ENCODE data around the gene WDR74.
"Not testable (repeated sequence)": the region's sequence is repeated elsewhere in the genome, so short reads cannot be mapped to it uniquely, and the experiment has no call there.

WDR74 gene

DNA sequence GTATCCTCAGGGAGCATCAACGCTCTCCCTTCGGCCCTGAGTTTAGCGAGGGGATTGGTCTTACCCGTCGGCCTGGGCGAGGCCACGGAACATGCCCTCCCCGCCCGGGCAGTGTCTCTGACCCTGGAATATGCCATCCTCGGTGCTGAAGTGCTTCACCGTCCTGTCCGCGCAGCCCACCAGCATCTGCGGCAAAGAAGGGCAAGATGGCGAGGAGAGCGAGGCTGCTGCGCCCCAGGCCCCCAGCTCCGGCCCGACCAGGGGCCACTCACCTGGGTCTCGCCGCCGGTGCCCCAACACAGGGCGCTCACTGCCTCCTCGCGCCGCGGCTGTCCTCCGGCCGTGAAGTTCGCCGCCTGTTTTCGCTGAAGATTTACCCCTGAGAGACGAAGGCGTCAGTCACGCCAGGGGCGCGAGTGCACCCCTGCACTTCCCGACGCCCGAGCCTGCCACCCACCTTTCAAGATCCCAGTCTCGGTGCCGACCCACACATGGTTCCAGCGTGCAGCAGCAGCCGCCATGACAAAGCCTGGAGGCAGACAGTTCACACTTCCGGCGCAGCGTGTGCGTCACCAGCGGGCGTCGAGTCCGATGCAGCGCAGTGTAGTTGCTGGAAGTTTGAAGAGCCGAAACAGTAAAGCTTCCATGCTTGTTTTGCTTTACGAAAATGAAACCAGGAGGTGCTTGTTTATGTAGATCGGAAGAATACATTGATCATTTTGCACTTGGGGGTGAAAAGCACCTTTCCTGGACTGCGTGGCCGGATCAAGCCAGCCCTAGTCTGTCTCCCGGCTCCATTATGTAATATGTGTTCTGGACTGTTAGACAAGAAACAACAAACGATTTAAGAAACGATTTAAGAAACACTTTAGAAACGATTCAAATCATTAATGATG lies at the start of gene WDR74:
Gene WDR74 (minus strand): TSS at position 541 of the 896 bp plus-strand sequence. CDS start 20 bp downstream, at position 521.
- peak; percentile 97 for DNase-seq (ENCODE audit: low spot score)

DNA sequence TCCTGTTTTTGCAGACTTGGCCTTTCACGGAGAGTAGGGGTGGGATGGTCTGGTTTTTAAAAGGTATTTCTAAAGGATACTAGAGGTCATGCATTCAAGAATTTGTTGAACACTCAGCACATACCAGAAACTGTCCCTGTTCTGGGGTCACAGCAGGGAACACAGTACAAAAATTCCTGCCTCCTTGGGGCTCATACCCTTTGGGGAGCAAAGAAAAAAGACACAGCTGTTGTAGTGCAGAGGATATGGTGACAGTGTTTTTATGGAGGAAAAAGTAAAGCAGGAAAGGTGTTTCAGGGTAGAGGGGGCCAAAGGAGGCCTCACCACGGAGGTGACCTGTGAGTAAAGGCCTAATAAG lies 49.7 kb upstream of the WDR74 start:
- no peak for DNase-seq (ENCODE audit: low spot score)

DNA sequence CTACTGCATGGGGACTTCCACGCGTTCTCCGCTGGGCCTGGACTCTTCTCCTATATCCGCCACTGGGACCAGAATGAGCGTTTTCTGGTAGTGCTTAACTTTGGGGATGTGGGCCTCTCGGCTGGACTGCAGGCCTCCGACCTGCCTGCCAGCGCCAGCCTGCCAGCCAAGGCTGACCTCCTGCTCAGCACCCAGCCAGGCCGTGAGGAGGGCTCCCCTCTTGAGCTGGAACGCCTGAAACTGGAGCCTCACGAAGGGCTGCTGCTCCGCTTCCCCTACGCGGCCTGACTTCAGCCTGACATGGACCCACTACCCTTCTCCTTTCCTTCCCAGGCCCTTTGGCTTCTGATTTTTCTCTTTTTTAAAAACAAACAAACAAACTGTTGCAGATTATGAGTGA lies 49.0 kb upstream of the WDR74 start:
- DNase-seq (ENCODE audit: low spot score) = no peak

DNA sequence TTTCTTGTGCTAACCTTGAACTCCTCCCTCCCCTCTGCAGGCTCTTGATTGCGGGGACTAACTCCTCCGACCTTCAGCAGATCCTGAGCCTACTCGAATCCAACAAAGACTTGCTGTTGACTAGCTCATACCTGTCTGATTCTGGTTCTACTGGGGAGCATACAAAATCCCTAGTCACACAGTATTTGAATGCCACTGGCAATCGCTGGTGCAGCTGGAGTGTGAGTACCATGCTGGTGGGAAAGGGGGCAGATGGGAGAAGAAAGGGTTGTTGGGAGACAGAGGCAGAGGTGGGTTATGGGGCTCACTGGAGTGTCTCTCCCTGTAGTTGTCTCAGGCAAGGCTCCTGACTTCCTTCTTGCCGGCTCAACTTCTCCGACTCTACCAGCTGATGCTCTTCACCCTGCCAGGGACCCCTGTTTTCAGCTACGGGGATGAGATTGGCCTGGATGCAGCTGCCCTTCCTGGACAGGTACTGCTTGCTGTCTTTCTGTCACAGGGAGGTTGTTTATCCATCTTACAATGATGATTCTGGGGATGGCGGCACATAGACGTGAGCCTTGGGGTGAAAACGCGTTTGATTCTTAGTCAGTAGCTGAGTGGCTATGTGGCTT lies 45.9 kb upstream of the WDR74 start:
- no peak for DNase-seq (ENCODE audit: low spot score)

DNA sequence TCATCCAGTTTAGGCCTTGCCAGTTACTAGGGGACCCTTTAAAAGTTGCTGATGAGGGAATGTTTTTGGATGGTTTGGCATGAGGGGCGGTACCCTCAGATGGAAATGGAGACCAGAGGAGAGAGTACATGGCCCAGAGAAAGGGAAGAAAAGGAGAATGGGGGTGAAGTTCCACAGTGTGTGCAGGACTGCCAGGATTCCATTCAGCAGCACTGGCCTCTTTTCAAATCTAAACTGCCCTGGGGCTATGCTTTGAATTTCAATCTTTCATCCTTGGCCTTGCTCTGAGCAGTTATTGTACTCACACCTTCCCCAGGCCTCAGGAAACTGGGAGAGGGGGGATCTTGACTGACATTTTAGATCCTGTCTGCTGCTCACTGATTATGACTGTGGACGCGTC lies 44.3 kb upstream of the WDR74 start:
- no peak for DNase-seq (ENCODE audit: low spot score)

DNA sequence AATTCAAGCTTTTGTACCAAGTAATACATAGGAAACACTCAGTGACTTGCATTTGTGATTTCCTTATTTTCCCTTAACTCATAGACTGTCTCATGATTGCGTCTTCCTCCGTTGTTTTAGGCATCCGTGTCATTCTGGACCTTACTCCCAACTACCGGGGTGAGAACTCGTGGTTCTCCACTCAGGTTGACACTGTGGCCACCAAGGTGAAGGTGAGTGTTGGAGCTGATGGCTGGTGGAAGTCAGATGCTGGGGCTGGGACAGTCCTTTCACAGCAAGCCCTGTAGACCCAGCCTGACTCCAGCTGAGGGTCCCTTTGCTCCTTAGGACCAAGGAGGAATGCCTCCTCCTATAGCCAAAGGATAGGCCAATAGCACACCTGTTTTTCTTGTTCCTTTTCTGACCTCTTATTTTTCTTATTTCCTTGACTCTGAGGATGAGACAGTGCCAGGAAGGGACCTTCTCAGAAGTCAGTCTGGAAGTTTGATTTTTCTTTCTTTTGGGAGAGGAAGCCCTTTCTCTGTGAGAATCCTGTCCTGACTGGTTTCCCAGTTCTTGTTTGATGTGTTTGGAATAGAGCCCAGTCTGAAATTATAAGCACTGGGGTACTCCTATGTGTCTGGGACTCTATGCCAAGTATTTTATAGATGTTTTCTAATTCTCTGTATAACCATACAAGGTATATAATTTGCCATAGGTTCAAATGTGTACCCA lies 43.6 kb upstream of the WDR74 start:
- no peak for DNase-seq (ENCODE audit: low spot score)

DNA sequence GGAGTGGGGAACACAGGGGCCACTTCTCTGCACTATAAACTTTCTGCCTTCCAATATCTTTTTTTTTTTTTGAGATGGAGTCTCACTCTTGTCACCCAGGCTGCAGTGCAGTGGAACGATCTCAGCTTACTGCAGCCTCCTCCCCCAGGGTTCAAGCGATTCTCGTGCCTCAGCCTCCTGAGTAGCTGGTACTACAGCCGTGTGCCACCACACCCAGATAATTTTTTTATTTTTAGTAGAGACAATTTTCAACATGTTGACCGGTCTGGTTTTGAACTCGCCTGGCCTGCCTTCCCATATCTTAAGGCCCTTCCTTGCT lies 43.0 kb upstream of the WDR74 start:
- DNase-seq (ENCODE audit: low spot score) = no peak

DNA sequence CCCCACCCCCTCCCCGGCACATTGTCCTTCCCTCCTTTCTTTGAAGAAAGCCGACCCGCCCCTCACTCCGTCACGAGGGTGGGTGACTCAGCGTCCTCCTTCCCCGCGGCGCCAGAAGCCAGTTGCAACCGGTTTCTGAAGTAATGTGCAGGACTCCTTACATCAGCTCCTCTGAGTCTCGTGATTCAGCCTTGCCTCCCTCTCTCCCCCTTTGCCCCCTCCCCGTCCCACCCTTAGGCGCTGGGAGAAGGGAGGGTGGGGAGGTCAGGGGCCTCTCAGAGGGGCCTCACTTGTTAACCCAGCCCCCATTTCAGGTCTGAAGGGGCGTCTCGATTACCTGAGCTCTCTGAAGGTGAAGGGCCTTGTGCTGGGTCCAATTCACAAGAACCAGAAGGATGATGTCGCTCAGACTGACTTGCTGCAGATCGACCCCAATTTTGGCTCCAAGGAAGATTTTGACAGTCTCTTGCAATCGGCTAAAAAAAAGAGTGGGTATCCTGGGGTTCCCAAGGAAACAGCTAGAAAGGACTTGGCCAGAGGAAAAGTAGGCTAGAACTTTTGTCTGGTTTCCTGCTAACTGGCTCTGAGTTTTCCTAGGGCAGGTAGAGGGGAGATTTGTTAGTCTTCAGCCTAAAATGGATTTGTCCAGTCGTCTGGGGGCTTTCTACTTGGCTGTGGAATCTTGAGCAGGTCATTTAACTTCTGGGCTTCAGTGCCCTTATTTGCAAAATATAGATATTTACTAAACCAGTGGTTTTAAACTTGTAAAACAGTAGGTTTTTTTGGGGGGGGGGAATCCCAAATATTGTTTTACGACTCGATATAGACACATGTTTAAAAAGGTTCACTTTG lies 42.4 kb upstream of the WDR74 start:
- DNase-seq (ENCODE audit: low spot score) = peak; percentile 98

DNA sequence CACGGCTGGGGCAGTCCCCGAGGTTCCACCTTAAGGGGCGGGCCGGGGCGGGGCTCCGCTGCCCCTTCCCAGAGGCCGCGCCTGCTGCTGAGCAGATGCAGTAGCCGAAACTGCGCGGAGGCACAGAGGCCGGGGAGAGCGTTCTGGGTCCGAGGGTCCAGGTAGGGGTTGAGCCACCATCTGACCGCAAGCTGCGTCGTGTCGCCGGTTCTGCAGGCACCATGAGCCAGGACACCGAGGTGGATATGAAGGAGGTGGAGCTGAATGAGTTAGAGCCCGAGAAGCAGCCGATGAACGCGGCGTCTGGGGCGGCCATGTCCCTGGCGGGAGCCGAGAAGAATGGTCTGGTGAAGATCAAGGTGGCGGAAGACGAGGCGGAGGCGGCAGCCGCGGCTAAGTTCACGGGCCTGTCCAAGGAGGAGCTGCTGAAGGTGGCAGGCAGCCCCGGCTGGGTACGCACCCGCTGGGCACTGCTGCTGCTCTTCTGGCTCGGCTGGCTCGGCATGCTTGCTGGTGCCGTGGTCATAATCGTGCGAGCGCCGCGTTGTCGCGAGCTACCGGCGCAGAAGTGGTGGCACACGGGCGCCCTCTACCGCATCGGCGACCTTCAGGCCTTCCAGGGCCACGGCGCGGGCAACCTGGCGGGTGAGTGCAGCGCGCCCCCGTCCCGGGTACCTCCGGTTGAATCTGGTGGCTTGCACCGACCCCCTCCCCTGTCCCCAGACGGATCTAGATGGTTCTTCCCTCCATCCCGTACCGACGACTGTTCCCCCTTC lies 41.6 kb upstream of the WDR74 start, which contains the start of gene SLC3A2:
Gene SLC3A2 (plus strand): TSS at position 94 of the 776 bp plus-strand sequence. CDS start 128 bp downstream, at position 222.
- DNase-seq (ENCODE audit: low spot score) = peak; percentile 85

DNA sequence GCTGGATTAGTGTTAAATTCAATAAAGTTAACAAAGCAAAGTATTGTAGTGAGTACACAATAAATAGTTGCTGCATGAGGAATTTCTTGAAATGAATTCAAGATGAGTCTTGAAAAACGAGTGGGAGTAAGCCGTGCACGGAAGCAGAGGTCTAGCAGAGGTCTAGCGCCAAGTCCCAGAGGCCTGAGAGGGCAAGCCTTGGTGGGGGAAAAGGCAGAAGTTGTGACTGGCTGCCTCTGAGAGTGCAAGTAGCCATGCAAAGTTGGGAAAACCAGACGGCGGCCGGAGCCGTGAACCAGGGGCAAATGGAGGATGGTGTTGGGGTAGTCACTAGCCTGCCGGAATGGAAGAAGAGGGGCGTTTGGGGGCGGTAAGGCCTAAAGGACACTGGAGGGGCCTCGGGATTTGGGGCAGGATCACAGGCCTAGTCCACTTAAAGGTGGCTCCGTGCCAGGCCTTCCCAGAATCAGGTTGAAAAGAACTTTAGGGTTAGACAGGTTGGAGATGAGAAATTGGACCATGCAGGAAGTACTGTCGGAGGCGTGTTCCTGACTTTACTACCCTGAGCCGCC lies 40.9 kb upstream of the WDR74 start:
- DNase-seq (ENCODE audit: low spot score) = peak; percentile 73

DNA sequence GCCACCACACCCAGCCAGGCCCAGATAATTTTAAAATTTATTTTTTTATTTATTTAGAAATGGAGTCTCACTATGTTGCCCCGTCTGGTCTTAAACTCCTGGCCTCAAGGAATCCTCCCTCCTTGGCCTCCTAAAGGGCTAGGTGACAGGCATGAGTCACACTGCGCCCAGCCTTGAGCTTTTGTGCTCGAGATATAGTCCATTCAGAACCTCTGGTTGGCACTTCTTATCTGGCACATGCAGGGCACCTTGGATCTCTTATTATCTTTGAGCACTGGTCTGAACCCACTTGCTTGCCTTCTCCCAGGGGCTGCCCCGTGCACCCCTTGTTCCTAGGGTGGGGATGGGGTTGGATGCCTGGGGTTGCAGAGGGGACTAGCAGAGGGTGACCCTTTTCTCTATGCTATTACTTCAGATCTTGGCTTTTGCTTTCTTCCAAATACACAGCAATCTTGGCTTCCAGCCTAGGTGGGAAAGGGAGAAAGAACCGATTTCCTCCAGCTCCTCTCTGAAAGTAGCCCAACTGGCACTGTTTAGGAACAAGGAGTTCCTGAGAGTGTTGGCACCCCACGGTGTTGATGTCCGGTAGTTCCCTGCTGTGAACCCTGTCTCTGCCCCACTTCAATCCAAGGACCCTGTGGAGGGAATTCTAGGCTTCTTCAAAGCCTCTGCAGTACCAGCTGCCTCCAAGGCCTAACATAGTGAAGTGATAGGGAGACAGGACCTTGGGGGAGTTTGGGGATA lies 40.0 kb upstream of the WDR74 start:
- no peak for DNase-seq (ENCODE audit: low spot score)

DNA sequence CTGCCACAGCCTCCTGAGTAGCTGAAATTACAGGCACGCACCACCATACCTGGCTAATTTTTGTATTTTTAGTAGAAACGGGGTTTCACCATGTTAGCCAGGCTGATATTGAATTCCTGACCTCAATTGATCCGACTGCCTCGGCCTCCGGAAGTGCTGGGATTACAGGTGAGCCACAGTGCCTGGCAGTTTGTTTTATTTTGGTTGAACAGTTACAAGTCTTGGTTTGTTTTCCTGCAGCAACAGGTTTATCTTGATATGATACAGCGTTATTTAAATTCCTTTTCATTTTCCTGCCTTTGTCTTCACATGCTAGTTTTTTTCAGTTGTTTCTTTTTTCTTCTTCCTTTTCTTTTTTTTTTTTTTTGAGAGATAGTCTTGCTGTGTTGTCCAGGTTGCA lies 37.3 kb upstream of the WDR74 start:
- no peak for DNase-seq (ENCODE audit: low spot score)

DNA sequence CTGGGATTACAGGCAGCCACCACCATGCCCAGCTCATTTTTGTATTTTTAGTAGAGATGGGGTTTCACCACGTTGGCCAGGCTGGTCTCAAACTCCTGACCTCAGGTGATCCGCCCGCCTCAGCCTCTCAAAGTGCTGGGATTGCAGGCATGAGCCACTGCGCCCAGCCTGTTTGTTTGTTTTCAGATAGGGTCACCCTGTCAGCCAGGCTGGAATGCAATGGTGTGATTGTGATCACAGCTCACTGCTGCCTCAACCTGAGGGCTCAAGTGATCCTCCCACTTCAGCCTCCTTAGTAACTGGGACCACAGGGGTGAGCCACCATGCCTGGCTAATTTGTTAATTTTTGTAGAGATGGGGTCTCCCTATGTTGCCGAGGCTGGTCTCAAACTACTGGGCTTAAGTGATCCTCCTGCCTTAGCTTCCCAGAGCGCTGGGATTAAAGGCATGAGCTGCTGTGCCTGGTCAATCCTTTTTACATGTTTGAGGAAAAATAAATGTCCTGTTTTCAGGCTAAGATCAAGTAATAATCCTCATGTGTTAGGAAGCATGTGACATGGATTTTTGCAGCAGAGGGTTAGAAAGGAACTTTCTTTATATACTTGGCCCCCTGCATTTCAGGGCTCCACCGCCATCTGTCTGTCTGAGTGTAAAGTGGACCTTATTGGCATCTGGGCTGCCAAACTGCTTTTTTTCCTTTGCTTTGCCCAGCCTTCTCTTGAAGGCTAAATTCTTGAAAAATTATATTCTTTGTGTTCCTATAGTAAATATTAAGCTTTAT lies 36.5 kb upstream of the WDR74 start:
- DNase-seq (ENCODE audit: low spot score) = no peak

DNA sequence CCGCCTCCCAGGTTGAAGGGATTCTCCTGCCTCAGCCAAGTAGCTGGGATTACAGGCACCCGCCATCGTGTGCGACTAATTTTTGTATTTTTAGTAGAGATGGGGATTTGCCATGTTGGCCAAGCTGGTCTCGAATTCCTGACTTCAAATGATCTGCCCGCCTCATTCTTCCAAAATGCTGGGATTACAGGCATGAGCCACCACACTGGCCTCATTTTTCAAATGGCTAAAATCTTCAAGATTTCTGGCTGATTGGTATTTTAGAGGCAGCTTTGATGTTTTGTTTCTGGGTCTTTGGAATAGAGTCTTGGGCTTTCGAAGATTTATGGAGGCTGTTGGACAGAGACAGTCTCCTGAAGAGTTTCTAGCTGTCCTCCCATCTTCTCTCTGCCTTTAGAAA lies 35.5 kb upstream of the WDR74 start:
- no peak for DNase-seq (ENCODE audit: low spot score)

DNA sequence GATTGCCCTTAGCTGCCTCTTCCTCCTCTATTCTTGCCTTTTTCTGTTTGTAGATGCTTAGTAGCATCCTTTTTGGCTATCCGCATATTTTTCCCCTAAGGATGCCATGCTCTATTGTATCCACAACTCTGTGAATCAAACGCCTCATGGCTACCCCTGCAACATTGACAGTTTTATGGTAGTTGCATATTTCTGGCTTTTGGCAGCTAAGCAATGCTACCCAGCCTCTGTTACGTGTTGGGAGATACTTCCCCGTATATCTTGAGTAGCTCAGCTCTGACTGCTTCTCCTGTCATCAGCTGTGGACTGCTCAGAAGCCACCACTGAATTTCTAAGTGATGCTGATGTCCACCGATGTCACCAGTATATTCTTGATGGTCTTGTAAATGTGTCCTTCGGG lies 26.2 kb upstream of the WDR74 start:
- no peak for DNase-seq (ENCODE audit: low spot score)

DNA sequence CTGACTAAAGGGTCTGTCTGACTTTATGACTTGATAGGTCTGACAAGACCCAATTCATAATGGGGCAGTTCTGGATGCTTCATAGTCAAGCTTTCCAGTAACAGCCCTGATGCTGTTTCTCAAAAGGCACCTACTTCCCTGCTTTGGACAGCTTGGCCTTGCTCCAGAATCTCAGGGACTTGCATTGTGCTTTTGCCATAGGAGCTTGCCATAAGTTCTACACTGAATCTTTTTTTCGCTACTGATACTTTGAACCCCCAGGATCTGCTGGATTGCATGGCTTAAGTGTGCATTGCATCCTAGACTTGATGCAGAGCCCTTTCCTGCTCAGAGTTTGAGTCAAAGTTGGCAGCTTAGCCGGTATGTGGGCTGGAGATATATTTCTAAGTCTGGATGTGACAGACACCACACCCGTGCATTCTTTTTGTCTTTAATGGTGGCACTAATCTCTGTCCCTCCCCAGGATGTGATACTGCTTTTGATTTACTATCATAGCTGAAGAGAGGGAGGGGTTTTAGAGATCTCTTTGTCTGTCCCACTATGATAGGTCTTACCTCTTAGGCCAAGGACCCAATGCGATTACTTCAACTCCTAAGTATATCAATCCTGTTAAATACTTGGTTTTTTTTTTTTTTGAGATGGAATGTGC lies 24.4 kb upstream of the WDR74 start:
- DNase-seq (ENCODE audit: low spot score) = no peak

DNA sequence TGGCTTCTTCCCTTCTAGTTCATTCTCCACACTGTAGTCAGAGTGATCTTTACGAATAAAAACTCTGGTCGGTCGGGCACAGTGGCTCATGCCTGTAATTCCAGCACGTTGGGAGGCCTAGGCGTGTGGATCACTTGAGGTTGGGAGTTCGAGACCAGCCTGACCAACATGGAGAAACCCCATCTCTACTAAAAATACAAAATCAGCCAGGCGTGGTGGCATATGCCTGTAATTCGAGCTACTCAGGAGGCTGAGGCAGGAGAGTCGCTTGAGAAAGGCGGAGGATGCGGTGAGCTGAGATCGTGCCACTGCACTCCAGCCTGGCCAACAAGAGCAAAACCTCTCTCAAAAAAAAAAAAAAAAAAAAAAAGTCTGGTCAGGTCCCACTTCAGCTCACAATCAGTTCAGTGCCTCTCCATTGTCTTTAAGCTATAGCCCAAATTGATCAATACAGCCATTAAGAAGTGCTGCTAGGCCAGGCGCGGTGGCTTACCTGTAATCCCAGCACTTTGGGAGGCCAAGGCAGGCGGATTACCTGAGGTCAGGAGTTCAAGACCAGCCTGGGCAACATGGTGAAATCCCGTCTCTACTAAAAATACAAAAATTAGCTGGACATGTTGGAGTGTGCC lies 22.3 kb upstream of the WDR74 start:
- not testable (repeated sequence) for DNase-seq (ENCODE audit: low spot score)

DNA sequence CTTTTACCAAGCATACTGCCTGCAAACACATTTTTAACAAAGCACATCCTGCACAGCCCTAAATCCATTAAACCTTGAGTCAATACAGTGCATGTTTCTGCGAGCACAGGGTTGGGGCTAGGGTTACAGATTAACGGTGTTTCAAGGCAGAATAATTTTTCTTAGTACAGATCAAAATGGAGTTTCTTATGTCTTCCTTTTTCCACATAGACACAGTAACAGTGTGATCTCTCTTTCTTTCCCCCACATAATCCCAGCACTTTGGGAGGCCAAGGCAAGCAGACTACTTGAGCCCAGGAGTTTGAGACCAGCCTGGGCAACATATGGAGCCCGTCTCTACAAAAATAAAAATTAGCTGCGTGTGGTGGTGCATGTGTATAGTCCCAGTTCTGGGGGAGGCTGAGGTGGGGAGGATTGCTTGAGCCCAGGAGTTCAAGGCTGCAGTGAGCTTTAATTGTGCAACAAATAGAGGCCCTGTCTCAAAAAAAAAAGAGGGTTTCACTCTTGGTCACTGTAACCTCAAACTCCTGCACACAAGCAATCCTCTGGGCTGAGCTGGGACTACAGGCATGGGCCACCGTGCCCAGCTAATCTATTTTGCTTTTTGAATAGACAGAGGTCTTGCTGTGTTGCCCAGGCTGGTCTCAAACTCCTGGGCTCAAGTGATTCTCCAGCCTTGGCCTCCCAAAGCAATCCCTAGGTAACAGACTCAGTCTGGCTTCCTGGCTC lies 21.6 kb upstream of the WDR74 start:
- DNase-seq (ENCODE audit: low spot score) = no peak
